Breast epithelium (tissue), 4 donors: ENCODE results near the gene PEX5L. TPM values are rescaled to one million over a fixed set of nuclear protein-coding genes. Genes with fewer than 3 reads are reported as not detected.
"Not testable (repeated sequence)": the region's sequence is repeated elsewhere in the genome, so short reads cannot be mapped to it uniquely, and the experiment has no call there.

ENCODE experiments used
- DNase-seq, 2 donors: peaks; one replicate each; pipeline ENCODE4 v3.0.0-alpha.2; 2019; ENCODE audit warnings: low spot score in 2 of 2
- H3K27ac ChIP-seq, 2 donors: fragments of 200-600 bp; sonication (generic) in 1 of 2; one replicate each; pipeline ENCODE4 v1.5.1; 2016 to 2019; ENCODE audit warnings: mild to moderate bottlenecking in 1 of 2
- H3K27me3 ChIP-seq, 2 donors: fragments of 200-600 bp; sonication (generic) in 1 of 2; one replicate each; pipeline versions ENCODE4 v1.5.1 to v1.6.0; 2017 to 2019; ENCODE audit warnings: control low read depth in 1 of 2, mild to moderate bottlenecking in 1 of 2
- H3K36me3 ChIP-seq: fragments of 200-600 bp; one replicate; pipeline ENCODE4 v1.5.1; 2019
- H3K4me1 ChIP-seq, 2 donors: fragments of 200-600 bp; sonication (generic); one replicate each; pipeline ENCODE4 v1.5.1; 2016 to 2019; ENCODE audit warnings: control low read depth in 1 of 2
- H3K4me3 ChIP-seq, 3 donors: fragments of 200-600 bp; sonication (generic); 1 replicate in 2 of 3; 2 replicates in 1 of 3; pipeline ENCODE4 v1.5.1; 2016 to 2019; ENCODE audit warnings: mild to moderate bottlenecking in 3 of 3, moderate library complexity in 2 of 3
- H3K9me3 ChIP-seq, 2 donors: fragments of 200-600 bp; sonication (generic) in 1 of 2; one replicate each; pipeline ENCODE4 v1.5.1; 2016 to 2019; ENCODE audit warnings: control low read depth in 1 of 2
- POLR2A ChIP-seq: fragments of 450-650 bp; IDR thresholded peaks from one replicate; pipeline ENCODE4 v1.6.1; 2016; ENCODE audit warnings: antibody characterized with exemption, mild to moderate bottlenecking, moderate library complexity
- POLR2AphosphoS5 ChIP-seq, 3 donors: sonication (generic); formaldehyde crosslinking; IDR thresholded peaks; one replicate each; pipeline ENCODE4 v1.6.1; 2017; ENCODE audit warnings: antibody characterized with exemption in 3 of 3
- intact Hi-C: fragments of 100-400 bp; cut with DNase I; formaldehyde crosslinking; loops from one replicate; pipeline ENCODE4 v1.15.1; 2023; ENCODE audit warnings: low total_unique reads
- total RNA-seq, 3 donors: library from RNA; depleted of rRNA; stranded (reverse); fragments of >200 nt; gene quantifications; one replicate each; pipeline ENCODE4 v1.1.0, GENCODE V29; 2016
- TF ChIP-seq, protein P1 (sequence below), 3 donors: fragments of 450-650 bp; IDR thresholded peaks; one replicate each; pipeline ENCODE4 v1.5.1; 2016 to 2017; ENCODE audit warnings: antibody characterized with exemption in 3 of 3, mild to moderate bottlenecking in 3 of 3, moderate library complexity in 3 of 3

Gene PEX5L
- total RNA-seq, 3 donors from 2014 or later = 0.48 to 3.3 (median 1.6) TPM

DNA sequence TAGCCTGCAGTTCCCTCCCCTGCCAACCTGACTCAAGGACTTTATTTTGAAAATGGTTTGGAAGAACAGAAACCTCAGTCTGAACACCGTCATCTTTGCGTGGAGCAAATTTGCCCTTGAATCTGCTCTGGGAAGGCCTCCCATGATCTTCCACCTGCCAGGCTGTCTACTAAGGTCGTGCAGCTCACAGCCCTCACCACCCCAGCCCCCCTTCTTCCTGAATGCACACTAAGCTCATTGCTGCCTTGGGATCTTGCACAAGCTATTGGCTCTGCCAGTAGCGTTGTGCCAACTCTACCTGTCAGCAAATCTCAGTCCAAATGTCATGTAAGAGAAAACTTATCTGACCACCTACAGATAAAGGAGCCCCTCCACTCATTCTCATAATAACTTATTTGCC is 242.4 kb downstream of the PEX5L start:
- no peaks in the 10 kb centered on the region for H3K9me3 ChIP-seq
- intact Hi-C loops = no loop called here
- no peak overlapping the region for H3K4me3 ChIP-seq
- no peaks in the 10 kb centered on the region for H3K36me3 ChIP-seq
- H3K4me1 ChIP-seq = no peaks in the 10 kb centered on the region
- TF ChIP-seq POLR2AphosphoS5 (IDR thresholded peaks at IDR 0.05) (no peak), POLR2A (no peak)
- TF ChIP-seq, protein P1, sequence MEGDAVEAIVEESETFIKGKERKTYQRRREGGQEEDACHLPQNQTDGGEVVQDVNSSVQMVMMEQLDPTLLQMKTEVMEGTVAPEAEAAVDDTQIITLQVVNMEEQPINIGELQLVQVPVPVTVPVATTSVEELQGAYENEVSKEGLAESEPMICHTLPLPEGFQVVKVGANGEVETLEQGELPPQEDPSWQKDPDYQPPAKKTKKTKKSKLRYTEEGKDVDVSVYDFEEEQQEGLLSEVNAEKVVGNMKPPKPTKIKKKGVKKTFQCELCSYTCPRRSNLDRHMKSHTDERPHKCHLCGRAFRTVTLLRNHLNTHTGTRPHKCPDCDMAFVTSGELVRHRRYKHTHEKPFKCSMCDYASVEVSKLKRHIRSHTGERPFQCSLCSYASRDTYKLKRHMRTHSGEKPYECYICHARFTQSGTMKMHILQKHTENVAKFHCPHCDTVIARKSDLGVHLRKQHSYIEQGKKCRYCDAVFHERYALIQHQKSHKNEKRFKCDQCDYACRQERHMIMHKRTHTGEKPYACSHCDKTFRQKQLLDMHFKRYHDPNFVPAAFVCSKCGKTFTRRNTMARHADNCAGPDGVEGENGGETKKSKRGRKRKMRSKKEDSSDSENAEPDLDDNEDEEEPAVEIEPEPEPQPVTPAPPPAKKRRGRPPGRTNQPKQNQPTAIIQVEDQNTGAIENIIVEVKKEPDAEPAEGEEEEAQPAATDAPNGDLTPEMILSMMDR (IDR thresholded peaks at IDR 0.05) = no peak
- no peak overlapping the region for H3K27ac ChIP-seq
- no peaks in the 10 kb centered on the region for H3K27me3 ChIP-seq
- no peak for DNase-seq

DNA sequence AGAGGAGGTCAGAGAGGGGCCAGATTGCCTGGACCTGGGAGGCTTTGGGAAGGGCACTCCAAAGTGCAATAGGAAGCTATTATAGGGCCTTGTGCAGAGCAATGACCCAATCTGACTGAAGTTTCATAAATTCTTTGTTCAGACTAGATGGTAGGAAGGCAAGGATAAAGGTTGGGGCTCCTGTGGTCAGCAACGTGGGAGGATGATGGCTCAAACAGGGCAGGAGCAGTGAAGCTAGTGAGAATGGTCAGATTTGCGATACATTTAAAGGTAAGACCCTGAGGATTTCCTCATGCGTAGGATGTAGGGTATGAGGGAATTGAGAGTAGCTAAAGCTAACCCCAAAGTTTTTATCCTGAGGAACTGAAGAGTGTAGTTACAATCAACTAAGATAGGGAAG is 244.9 kb downstream of the PEX5L start:
- no peaks in the 10 kb centered on the region for H3K4me1 ChIP-seq
- H3K27ac ChIP-seq = no peak overlapping the region
- no peaks in the 10 kb centered on the region for H3K27me3 ChIP-seq
- TF ChIP-seq POLR2A (no peak), POLR2AphosphoS5 (IDR thresholded peaks at IDR 0.05) (no peak)
- TF ChIP-seq, protein P1 (IDR thresholded peaks at IDR 0.05) = no peak
- no peak overlapping the region for H3K4me3 ChIP-seq
- no peak for DNase-seq
- H3K9me3 ChIP-seq = no peaks in the 10 kb centered on the region
- no peaks in the 10 kb centered on the region for H3K36me3 ChIP-seq
- intact Hi-C loops = no loop called here

GRCh38 chr3:179788996-179789395 is 247.7 kb downstream of the PEX5L start:
- no peaks in the 10 kb centered on the region for H3K9me3 ChIP-seq
- H3K4me1 ChIP-seq = no peaks in the 10 kb centered on the region
- H3K27ac ChIP-seq = no peak overlapping the region
- no peak for TF ChIP-seq POLR2A
- TF ChIP-seq, protein P1 (IDR thresholded peaks at IDR 0.05) = no peak
- TF ChIP-seq POLR2AphosphoS5 (IDR thresholded peaks at IDR 0.05) = no peak
- no peaks in the 10 kb centered on the region for H3K36me3 ChIP-seq
- no peaks in the 10 kb centered on the region for H3K27me3 ChIP-seq
- DNase-seq = no peak
- intact Hi-C loops = no loop called here
- no peak overlapping the region for H3K4me3 ChIP-seq

DNA sequence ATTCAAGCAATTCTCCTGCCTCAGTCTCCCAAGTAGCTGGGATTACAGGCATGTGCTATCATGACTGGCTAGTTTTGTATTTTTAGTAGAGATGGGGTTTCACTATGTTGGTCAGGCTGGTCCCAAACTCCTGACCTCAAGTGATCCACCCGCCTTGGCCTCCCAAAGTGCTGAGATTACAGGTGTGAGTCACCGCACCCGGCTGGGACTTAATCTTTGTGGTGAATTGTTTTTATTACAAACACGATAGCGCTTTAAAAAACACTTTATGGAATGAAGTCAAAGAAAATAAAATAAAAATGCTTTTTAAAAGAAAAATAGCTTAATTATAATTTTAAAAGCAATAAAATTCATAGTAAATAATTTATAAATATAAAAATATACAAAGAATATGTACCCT is 253.9 kb downstream of the PEX5L start:
- H3K27me3 ChIP-seq, H3K4me1 ChIP-seq, H3K9me3 ChIP-seq, H3K27ac ChIP-seq, DNase-seq, H3K4me3 ChIP-seq, intact Hi-C loops, H3K36me3 ChIP-seq: not testable (repeated sequence)

GRCh38 chr3:179775416-179776122 is 261.2 kb downstream of the PEX5L start:
- no peaks in the 10 kb centered on the region for H3K9me3 ChIP-seq
- no peaks in the 10 kb centered on the region for H3K27me3 ChIP-seq
- DNase-seq = no peak
- H3K4me3 ChIP-seq = no peak overlapping the region
- H3K27ac ChIP-seq = no peak overlapping the region
- H3K36me3 ChIP-seq = no peaks in the 10 kb centered on the region
- TF ChIP-seq, protein P1 (IDR thresholded peaks at IDR 0.05) = no peak
- TF ChIP-seq POLR2AphosphoS5 (IDR thresholded peaks at IDR 0.05) (no peak), POLR2A (no peak)
- intact Hi-C loops = no loop called here
- H3K4me1 ChIP-seq = no peaks in the 10 kb centered on the region
